Astrocyte (in vitro differentiated cells and primary cell): ENCODE measurements around the gene OR5AK2.

Experiments
- CTCF ChIP-seq: IDR thresholded peaks from 2 replicates; pipeline ENCODE4 v1.5.1; 2011; ENCODE audit warnings: low read depth, mild to moderate bottlenecking, inconsistent platforms, low read length, moderate library complexity; ENCODE audit not compliant: insufficient read depth
- EZH2 ChIP-seq: IDR thresholded peaks from 2 replicates; pipeline ENCODE4 v1.6.1; 2012; ENCODE audit warnings: mild to moderate bottlenecking, low read length, inconsistent platforms; ENCODE audit not compliant: insufficient read depth

GRCh38 chr11:57015679-57016078 lies 27.0 kb downstream of the OR5AK2 start:
- TF ChIP-seq CTCF (no peak), EZH2 (no peak)
